NCI-H774 (cell line): ENCODE results near the gene HNF1B.
"Not testable (repeated sequence)": the region's sequence is repeated elsewhere in the genome, so short reads cannot be mapped to it uniquely, and the experiment has no call there.

ENCODE experiments used
- DNase-seq: peaks from one replicate; lab custom pipeline; 2025; lab: John Stamatoyannopoulos, UW

The HNF1B gene

GRCh38 chr17:37744961-37745800 lies at the start of gene HNF1B:
Gene HNF1B, minus strand, starts transcription at chr17:37745059. Its CDS starts 175 bp downstream, at chr17:37744884.
- DNase-seq, result no peak

GRCh38 chr17:37792787-37793186 lies 47.9 kb upstream of the HNF1B start:
- DNase-seq, result no peak

GRCh38 chr17:37791447-37792399 lies 46.9 kb upstream of the HNF1B start:
- peak; percentile 11 for DNase-seq

- DNase-seq, result no peak
Measured at GRCh38 chr17:37789771-37790541, 45.1 kb upstream of the HNF1B start.

- DNase-seq, result no peak
Measured at GRCh38 chr17:37789021-37789565, 44.2 kb upstream of the HNF1B start.

- DNase-seq, result no peak
Measured at GRCh38 chr17:37788526-37788925, 43.7 kb upstream of the HNF1B start.

GRCh38 chr17:37787055-37787757 lies 42.3 kb upstream of the HNF1B start:
- DNase-seq, result no peak

GRCh38 chr17:37786481-37786880 lies 41.6 kb upstream of the HNF1B start:
- no peak for DNase-seq

GRCh38 chr17:37782460-37782859 lies 37.6 kb upstream of the HNF1B start:
- not testable (repeated sequence) for DNase-seq

GRCh38 chr17:37781451-37781850 lies 36.6 kb upstream of the HNF1B start:
- DNase-seq, result no peak

- no peak for DNase-seq
Measured at GRCh38 chr17:37779554-37779953, 34.7 kb upstream of the HNF1B start.

GRCh38 chr17:37774504-37774903 lies 29.6 kb upstream of the HNF1B start:
- no peak for DNase-seq

GRCh38 chr17:37772982-37773381 lies 28.1 kb upstream of the HNF1B start:
- DNase-seq, result no peak

GRCh38 chr17:37770631-37771518 lies 26.0 kb upstream of the HNF1B start:
- DNase-seq, result peak; percentile 74

- no peak for DNase-seq
Measured at GRCh38 chr17:37769050-37769449, 24.2 kb upstream of the HNF1B start.

- no peak for DNase-seq
Measured at GRCh38 chr17:37768438-37768837, 23.6 kb upstream of the HNF1B start.

- DNase-seq, result no peak
Measured at GRCh38 chr17:37766971-37767370, 22.1 kb upstream of the HNF1B start.

GRCh38 chr17:37764383-37764782 lies 19.5 kb upstream of the HNF1B start:
- DNase-seq, result no peak

- DNase-seq, result no peak
Measured at GRCh38 chr17:37762666-37763065, 17.8 kb upstream of the HNF1B start.

GRCh38 chr17:37761961-37762360 lies 17.1 kb upstream of the HNF1B start:
- DNase-seq, result no peak
